ENCODE measurements around the gene BZW1. TPM values are rescaled to one million over a fixed set of nuclear protein-coding genes. Genes with fewer than 3 reads are reported as not detected.
A peak's percentile ranks its signal among the peaks of the same experiment; 100 is the strongest.

Gene BZW1
- total RNA-seq, 2 donors from 2014 or later = 211 to 220 TPM

DNA sequence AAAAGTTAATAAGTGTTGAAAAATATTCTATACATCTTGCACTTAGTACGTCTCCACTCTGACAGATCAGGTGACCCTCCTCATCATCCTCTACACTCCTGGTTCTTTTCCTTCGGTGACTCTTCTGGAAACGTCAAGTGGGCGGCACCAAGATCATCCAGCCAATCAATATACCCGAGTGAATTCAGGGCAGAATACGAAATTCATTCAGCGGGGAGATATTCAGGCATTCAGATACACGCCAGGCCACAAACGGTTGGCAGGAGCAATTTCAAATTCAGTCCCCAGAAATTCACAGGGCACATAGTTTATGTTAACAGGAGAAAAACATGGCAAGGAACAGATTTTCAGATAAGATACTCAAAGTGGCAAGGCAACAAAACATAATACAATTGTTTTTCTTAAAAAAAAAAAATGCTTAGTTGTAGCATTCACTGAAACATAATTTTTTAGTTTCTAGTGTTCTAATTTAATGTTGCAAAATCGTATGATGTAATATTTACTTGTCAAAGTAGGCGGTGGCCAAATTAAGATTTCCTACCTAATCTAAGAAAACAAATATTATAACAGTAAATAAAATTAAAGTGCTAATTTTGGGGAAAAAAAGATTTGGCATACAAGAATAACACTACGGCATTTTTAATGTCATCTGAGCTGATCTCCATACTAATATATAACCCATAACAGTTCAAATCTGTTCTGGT is 48.5 kb downstream of the BZW1 start:
- DNase-seq (ENCODE audit: low spot score) = no peak
- intact Hi-C loops (cut with DNase I) = loop anchor here in 1 of 2 donors (5.0 kb wide), 1 partner anchor 48 kb away; the partner anchor contains the start of gene BZW1

DNA sequence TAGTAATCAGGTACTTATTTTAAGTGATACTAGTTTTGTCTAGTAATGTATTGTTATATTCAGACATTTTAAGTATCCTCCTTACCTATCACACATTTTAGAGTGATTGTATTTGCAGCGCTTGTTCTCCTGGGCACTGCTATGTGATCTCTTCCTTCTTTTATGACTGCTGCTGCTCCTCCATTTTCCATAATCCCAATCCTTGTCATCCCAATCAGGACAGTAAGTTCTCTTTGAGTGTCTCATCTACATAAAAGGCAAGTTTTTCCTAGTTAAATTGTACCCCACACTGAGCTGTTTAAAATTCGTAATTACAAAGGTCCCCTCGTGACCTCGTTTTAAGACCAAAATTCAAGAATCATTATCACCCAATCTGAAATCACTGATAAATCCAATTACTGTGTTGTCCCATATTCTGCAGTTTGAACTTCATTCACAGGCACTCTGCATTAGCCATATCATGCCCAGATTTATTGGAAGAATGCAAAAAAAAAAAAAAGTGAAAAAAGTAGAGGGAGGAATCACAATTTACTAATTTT is 50.0 kb downstream of the BZW1 start:
- intact Hi-C loops (cut with DNase I) = loop anchor here in 1 of 2 donors (5.0 kb wide), 1 partner anchor 49 kb away; the partner anchor contains the start of gene BZW1
- DNase-seq (ENCODE audit: low spot score) = no peak

DNA sequence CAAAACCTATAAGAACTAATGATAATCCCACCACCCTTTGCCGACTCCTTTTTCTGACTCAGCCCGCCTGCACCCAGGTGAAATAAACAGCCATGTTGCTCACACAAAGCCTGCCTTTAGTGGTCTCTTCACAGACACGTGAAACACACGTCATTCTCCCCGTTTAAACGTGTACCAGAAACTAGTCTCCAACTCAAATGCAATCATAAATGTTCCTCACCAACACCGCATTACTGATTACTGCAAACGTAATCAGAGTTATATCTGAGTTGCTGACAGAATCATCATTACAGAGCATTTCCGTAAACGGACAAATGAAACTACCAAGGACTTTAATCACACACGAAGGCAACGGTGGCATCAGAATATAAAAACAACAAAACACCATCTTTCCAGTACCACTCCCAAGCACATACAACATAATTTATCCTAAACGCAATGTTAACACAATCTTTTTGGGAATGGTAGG is 50.9 kb downstream of the BZW1 start:
- intact Hi-C loops (cut with DNase I) = loop anchor here in 1 of 2 donors (5.0 kb wide), 1 partner anchor 50 kb away; the partner anchor contains the start of gene BZW1
- no peak for DNase-seq (ENCODE audit: low spot score)

DNA sequence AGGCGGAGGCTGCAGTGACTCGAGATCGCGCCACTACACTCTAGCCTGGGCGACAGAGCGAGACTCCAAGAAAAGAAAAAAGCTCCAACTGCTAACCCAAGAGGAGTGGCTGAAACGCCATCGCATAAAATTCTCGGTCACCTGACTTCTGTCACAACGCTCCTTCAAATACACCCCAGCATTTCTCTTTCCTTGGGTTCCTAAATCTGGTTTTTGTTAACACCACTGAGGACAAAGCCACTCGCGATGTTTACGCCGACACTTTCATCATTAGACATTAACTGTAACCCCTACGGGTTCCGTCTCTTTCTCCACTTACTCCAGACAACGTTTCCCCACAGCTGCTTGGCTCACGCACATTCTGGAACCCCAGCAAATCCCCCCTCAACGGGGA is 52.1 kb downstream of the BZW1 start:
- intact Hi-C loops (cut with DNase I) = loop anchor here in 1 of 2 donors (5.0 kb wide), 1 partner anchor 51 kb away; the partner anchor contains the start of gene BZW1

DNA sequence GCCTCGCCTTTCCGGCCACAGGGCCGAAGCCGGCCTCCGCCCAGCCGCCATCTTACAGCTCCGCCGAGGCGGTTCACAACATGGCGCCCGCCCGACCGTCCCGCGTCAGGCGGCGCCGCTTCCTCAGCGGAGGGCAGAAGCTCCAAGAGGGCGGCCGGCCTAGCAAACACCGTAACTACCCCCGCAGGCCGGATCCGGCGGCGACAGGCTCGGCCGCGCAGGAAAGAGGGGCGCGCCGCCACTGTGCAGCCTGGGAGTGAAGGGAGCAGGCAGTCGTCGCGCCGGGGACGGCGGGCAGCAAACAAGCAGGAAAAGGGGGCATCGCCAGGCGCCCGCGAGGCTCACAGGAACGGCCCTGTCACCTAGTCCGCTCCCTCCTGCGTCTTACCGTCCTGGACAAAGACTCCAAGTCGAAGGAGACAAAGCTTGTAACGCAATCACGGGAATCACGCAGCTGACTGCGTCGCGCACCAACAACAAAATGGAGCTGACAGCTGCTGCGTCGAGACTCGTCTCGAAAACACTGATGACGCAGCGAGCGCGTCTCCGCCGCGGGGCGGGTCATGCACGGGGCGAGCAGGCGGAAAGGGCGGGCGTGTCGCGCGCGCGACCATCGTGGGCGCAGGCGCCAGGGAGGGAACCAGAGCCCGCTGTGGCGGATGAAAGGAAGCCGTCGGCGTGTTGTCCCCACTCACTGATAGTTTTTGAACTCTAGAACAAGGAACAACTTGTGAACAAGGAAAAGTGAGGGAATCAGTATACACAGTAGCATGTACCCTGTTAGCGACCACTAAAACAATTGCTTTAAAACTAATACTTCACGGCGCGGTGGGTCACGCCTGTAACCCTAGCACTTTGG is 52.7 kb downstream of the BZW1 start, which contains the start of gene CLK1:
Gene CLK1, minus strand, starts transcription at position 483 of the 859 bp plus-strand sequence. CDS start 2,796 bp downstream, outside the sequence.
- intact Hi-C loops (cut with DNase I) = loop anchor here in 1 of 2 donors (5.0 kb wide), 1 partner anchor 52 kb away; the partner anchor contains the start of gene BZW1
- peak; percentile 100 for DNase-seq (ENCODE audit: low spot score)

More for the DNA sequence above, 52.1 kb downstream of the BZW1 start:
- DNase-seq (ENCODE audit: low spot score) = no peak

DNA sequence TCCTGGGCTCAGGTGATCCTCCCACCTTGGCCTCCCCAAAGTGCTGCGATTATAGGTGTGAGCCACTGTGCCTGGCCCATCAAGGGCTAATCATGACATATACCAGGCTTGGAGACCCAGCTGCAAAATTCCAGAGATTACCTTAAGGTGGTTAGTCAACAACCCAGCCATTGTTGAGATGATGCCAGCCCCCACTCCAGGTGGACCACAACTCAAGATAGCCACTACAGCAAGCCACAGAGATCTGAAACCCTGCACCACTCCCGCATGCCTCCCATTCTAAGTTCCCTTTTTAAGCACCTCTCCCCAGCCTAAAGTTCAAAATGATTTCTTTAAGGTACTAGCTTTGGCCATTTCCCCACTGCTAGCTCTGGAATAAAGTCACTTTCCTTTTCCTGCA is 57.3 kb downstream of the BZW1 start:
- DNase-seq (ENCODE audit: low spot score) = no peak
- intact Hi-C loops (cut with DNase I) = no loop called here

DNA sequence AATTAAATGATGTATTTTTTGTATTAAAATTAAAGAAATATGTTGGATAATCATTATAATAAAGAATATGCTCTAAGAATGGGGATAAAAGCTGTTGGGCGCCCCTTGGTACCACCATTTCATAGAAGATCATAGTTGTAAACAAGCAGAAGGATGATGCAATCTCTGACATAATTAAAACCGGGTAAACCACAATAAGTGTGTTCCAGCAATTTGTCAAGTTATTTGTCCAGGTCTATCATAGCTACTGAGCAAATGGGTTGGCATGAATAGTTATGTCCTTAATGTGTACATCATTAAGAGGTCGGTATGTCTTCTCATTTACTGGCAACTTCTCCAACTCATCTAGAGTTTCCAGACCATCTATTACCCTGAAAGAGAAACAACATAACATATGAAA is 59.4 kb downstream of the BZW1 start:
- intact Hi-C loops (cut with DNase I) = no loop called here
- no peak for DNase-seq (ENCODE audit: low spot score)

DNA sequence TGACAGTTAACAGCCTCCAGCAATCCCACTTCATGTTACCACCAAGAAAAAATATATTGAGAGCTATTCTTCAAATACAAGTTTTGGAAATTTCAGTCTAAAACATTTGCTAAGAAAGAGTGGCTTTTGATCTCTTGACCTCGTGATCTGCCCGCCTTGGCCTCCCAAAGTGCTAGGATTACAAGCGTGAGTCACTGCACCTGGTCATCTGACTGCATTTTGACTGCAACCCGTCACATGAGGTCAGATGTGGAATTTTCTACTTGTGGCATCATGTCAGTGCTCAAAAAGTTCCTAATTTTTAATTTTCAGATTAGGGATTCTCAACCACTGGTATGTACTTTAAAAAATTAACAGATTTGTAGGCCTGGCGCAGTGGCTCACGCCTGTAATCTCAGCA is 61.9 kb downstream of the BZW1 start:
- intact Hi-C loops (cut with DNase I) = no loop called here

More for the DNA sequence above, 61.9 kb downstream of the BZW1 start:
- DNase-seq (ENCODE audit: low spot score) = no peak

Other genes starting within 250 kb of the BZW1 start
- gene AOX1, start 225.9 kb upstream of the BZW1 start, total RNA-seq = 100 to 1,000 TPM; 212 to 333 TPM
- gene CLK1, start 52.7 kb downstream of the BZW1 start, total RNA-seq = 100 to 1,000 TPM in 1 of 2 donors, 10 to 100 TPM in 1; 91.2 to 127 TPM
- 10 to 100 TPM; 18.0 to 20.6 TPM for gene PPIL3, start 77.2 kb downstream of the BZW1 start, total RNA-seq
- gene NIF3L1, start 77.5 kb downstream of the BZW1 start, total RNA-seq = 10 to 100 TPM; 19.0 to 19.1 TPM
- gene ORC2, start 151.8 kb downstream of the BZW1 start, total RNA-seq = 10 to 100 TPM; 19.2 to 21.3 TPM

Measured in posterior vena cava (tissue), 2 donors.